Measurements from ENCODE around the gene TM4SF4.

The TM4SF4 gene

GRCh38 chr3:149552700-149553099 lies 78.2 kb downstream of the TM4SF4 start:
- H3K27ac ChIP-seq (ENCODE audit: low read length): no peak overlapping the region
- no peak for TF ChIP-seq CTCF (IDR thresholded peaks at IDR 0.05; ENCODE audit: low read length)

More at GRCh38 chr3:149552700-149553099, 78.2 kb downstream of the TM4SF4 start:
- Histone ChIP-seq H3K9ac (ENCODE audit: low read length) (no peak overlapping the region), H3K9me3 (replicated peaks; ENCODE audit: insufficient read depth, low read length) (no peaks in the 10 kb centered on the region), H4K20me1 (ENCODE audit: insufficient read depth, low read length) (no peaks in the 10 kb centered on the region), H3K9me2 (replicated peaks; ENCODE audit: insufficient read depth, low read length) (no peaks in the 10 kb centered on the region), H3K36me3 (replicated peaks; ENCODE audit: insufficient read depth, low read length) (no peaks in the 10 kb centered on the region), H3F3A (ENCODE audit: insufficient read depth, low read length) (no peaks in the 10 kb centered on the region), H3K4me1 (ENCODE audit: low read length) (no peaks in the 10 kb centered on the region), H3K4me3 (ENCODE audit: low read length) (no peak overlapping the region), H2AFZ (ENCODE audit: low read length) (no peak overlapping the region), H3K4me2 (ENCODE audit: low read depth, low read length) (no peak overlapping the region), H3K79me2 (ENCODE audit: low read length) (no peaks in the 10 kb centered on the region), H3K27me3 (replicated peaks; ENCODE audit: insufficient read depth, low read length) (no peaks in the 10 kb centered on the region)
- no peak for DNase-seq
